Esophagus squamous epithelium (tissue), 4 donors: Measurements from ENCODE around the gene TRAF3.

Source experiments
- CTCF ChIP-seq, 6 experiments: fragments of 450-650 bp in 4 of 6; fragments of 200-600 bp in 2 of 6; sonication (generic) in 2 of 6; IDR thresholded peaks; one replicate each; pipeline ENCODE4 v1.5.1; 2016 to 2019; ENCODE audit warnings: antibody characterized with exemption in 6 of 6, mild to moderate bottlenecking in 4 of 6, moderate library complexity in 4 of 6
- POLR2A ChIP-seq, 4 donors: fragments of 450-650 bp; IDR thresholded peaks; one replicate each; pipeline ENCODE4 v1.6.1; 2017; ENCODE audit warnings: antibody characterized with exemption in 4 of 4, mild to moderate bottlenecking in 4 of 4, moderate library complexity in 3 of 4

- TF ChIP-seq CTCF (IDR thresholded peaks at IDR 0.05) (no peak), POLR2A (IDR thresholded peaks at IDR 0.05) (no peak)
These were observed 116.2 kb downstream of the TRAF3 start for GRCh38 chr14:102893452-102893851.
